ENCODE measurements around the gene PCSK5.

The PCSK5 gene

GRCh38 chr9:76349865-76350264, 459.4 kb downstream of the PCSK5 start:
- H3K27me3 ChIP-seq (replicated peaks; ENCODE audit: control insufficient read depth, insufficient read depth, low read length): no peaks in the 10 kb centered on the region
- no peak for DNase-seq (ENCODE audit: extremely low read depth, insufficient read length)
- no peaks in the 10 kb centered on the region for H3K36me3 ChIP-seq (ENCODE audit: control insufficient read depth, insufficient read depth, low read length)
- no peak overlapping the region for H3K4me3 ChIP-seq (replicated peaks; ENCODE audit: low read depth, low read length)
- TF ChIP-seq CTCF (IDR thresholded peaks at IDR 0.05; ENCODE audit: insufficient read depth, low read length, poor library complexity, severe bottlenecking): no peak

- peak; percentile 4 for DNase-seq (ENCODE audit: extremely low read depth, insufficient read length)
- TF ChIP-seq CTCF (IDR thresholded peaks at IDR 0.05; ENCODE audit: insufficient read depth, low read length, poor library complexity, severe bottlenecking): no peak
- H3K27me3 ChIP-seq (replicated peaks; ENCODE audit: control insufficient read depth, insufficient read depth, low read length): no peaks in the 10 kb centered on the region
- no peak overlapping the region for H3K4me3 ChIP-seq (replicated peaks; ENCODE audit: low read depth, low read length)
- no peaks in the 10 kb centered on the region for H3K36me3 ChIP-seq (ENCODE audit: control insufficient read depth, insufficient read depth, low read length)
Observed at GRCh38 chr9:76351006-76351405, 460.5 kb downstream of the PCSK5 start.

GRCh38 chr9:76352026-76352620, 461.6 kb downstream of the PCSK5 start:
- Histone ChIP-seq H3K4me3 (replicated peaks; ENCODE audit: low read depth, low read length) (no peak overlapping the region), H3K36me3 (ENCODE audit: control insufficient read depth, insufficient read depth, low read length) (no peaks in the 10 kb centered on the region), H3K27me3 (replicated peaks; ENCODE audit: control insufficient read depth, insufficient read depth, low read length) (no peaks in the 10 kb centered on the region)
- DNase-seq (ENCODE audit: extremely low read depth, insufficient read length): no peak
- no peak for TF ChIP-seq CTCF (IDR thresholded peaks at IDR 0.05; ENCODE audit: insufficient read depth, low read length, poor library complexity, severe bottlenecking)

- no peak for DNase-seq (ENCODE audit: extremely low read depth, insufficient read length)
- Histone ChIP-seq H3K4me3 (replicated peaks; ENCODE audit: low read depth, low read length) (no peak overlapping the region), H3K36me3 (ENCODE audit: control insufficient read depth, insufficient read depth, low read length) (no peaks in the 10 kb centered on the region), H3K27me3 (replicated peaks; ENCODE audit: control insufficient read depth, insufficient read depth, low read length) (no peaks in the 10 kb centered on the region)
- TF ChIP-seq CTCF (IDR thresholded peaks at IDR 0.05; ENCODE audit: insufficient read depth, low read length, poor library complexity, severe bottlenecking): no peak
Observed at GRCh38 chr9:76353280-76353679, 462.8 kb downstream of the PCSK5 start.

GRCh38 chr9:76354221-76354620, 463.7 kb downstream of the PCSK5 start:
- no peak overlapping the region for H3K4me3 ChIP-seq (replicated peaks; ENCODE audit: low read depth, low read length)
- H3K27me3 ChIP-seq (replicated peaks; ENCODE audit: control insufficient read depth, insufficient read depth, low read length): peaks cover 1% of the 10 kb centered on the region; the same call in 1 of the 2 replicates
- no peaks in the 10 kb centered on the region for H3K36me3 ChIP-seq (ENCODE audit: control insufficient read depth, insufficient read depth, low read length)
- DNase-seq (ENCODE audit: extremely low read depth, insufficient read length): no peak
- no peak for TF ChIP-seq CTCF (IDR thresholded peaks at IDR 0.05; ENCODE audit: insufficient read depth, low read length, poor library complexity, severe bottlenecking)

GRCh38 chr9:76355886-76356285, 465.4 kb downstream of the PCSK5 start:
- Histone ChIP-seq H3K4me3 (replicated peaks; ENCODE audit: low read depth, low read length) (no peak overlapping the region), H3K27me3 (replicated peaks; ENCODE audit: control insufficient read depth, insufficient read depth, low read length) (peaks cover 1% of the 10 kb centered on the region; the same call in 1 of the 2 replicates), H3K36me3 (ENCODE audit: control insufficient read depth, insufficient read depth, low read length) (no peaks in the 10 kb centered on the region)
- no peak for DNase-seq (ENCODE audit: extremely low read depth, insufficient read length)
- no peak for TF ChIP-seq CTCF (IDR thresholded peaks at IDR 0.05; ENCODE audit: insufficient read depth, low read length, poor library complexity, severe bottlenecking)

Measured in GM06990 (cell line).